ENCODE data around the gene EP400.

The EP400 gene

DNA sequence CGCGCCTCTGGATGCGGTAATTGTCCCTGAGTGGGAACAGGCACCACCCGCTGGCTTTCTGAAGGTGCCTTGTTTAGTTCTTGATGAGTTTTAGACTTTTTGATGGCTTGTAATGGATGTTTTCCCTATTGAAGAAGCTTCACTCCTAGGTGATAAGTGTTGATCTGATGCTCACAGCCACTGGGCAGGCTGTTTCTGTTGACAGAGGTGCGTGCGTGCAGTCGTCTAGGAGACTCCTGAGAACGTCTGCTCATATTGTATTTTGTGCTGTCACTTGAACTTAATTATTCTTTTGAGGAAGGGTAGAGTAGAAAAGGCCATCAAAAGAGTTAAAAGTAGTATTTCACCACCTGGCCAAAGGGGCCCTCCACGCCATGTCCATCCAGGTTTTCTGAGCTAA, 70.5 kb downstream of the EP400 start:
- no peak for DNase-seq (ENCODE audit: low read depth in 2 of 2)

DNA sequence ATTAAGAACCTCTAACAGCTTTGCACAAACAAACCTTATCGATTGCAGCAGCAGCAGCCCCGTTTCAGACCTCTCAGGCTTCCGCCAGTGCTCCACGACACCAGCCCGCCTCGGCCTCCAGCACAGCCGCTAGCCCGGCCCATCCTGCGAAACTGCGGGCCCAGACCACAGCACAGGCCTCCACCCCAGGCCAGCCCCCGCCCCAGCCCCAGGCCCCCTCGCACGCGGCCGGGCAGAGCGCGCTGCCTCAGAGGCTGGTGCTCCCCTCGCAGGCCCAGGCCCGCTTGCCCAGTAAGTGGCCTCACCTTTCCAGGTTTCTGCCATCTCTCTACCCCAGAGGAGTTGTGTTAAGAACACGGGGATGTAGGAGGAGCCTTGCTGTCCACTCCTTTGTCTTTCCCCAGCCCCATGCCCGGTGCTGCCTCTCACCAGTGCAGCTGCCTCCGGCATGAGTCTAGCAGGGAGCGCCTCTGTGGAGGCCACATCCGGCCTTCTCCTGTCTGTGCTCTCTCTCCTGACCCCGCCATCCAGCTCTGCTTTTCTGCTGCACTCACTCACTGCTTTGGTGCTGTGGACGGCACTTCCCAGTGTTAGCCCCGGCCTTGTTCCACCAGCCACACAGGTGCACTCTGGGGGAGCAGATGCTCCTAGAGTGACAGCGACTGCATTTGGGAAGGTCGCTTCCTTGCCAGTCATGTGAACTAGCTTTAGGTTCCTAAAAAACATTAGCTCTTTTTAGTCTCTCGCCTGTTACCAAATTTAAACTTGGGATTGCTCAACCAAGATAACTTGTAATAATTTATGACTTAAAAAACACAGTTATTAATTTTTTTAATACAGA, 71.5 kb downstream of the EP400 start:
- DNase-seq (ENCODE audit: low read depth in 2 of 2), result no peak

DNA sequence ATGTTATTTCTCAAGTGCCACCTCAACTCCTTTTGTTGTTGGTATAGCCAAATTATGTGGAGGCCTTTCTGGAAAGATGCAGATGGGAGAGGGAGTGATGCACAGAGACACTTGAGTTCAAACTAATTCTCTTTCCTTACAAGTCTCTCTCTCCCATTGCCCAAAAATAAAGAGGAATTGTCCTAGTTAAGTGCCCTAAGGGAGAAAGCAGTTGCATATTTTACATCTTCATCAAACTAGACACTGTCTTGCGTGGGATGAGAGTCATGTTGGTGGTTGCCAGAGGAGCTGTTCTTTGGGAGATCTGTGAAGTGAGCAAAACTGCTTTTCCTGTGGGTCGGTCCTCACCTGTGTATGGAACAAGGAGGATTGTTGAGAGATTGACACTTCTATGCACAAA, 72.2 kb downstream of the EP400 start:
- DNase-seq (ENCODE audit: low read depth in 2 of 2), result no peak

DNA sequence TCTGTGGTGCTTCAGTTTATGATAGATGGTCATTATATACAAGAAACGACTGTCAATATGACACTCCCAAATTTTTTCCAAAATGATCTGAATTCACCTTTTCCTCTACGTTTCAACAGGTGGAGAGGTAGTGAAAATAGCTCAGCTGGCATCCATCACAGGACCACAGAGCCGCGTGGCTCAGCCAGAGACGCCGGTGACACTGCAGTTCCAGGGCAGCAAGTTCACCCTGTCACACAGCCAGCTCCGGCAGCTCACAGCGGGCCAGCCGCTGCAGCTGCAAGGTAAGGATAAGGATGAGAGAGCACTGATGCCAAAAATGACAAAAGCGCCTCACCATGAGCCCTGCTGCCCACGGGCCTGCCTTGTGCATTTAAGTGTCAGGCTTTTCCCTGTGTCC, 73.9 kb downstream of the EP400 start:
- no peak for DNase-seq (ENCODE audit: low read depth in 2 of 2)

DNA sequence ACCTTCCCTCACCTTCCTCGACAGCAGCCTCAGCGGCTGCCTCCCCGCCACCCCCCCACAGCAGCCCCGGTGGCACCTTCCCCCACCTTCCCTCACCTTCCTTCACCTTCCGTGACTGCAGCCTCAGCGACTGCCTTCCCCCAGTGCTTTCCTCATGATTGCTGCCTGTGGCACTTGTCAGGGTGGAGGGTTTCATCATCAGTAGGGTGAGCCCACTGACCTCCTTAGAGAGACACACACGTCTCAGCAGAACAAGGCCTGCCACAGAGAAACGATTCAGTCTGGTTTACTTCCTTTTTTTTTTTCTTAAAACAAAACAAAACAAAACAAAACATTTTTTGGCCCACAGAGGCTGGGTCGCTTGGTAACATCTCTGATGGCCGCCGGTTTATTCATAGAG, 75.0 kb downstream of the EP400 start:
- DNase-seq (ENCODE audit: low read depth in 2 of 2), result no peak

DNA sequence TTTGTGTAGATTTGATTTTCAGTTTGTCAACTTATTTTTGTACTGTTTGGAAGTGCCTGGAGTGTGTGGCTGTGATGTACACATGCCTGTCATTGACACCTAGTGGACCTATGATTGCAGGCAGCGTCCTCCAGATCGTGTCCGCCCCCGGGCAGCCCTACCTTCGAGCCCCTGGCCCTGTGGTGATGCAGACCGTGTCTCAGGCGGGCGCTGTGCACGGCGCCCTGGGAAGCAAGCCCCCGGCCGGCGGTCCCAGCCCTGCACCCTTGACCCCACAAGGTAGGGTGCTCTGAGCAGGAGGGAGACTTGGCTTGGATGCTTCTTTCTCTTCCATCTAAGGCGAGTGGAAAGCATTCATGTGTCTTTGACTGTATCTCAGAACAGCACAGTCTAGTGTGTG, 75.8 kb downstream of the EP400 start:
- DNase-seq (ENCODE audit: low read depth in 2 of 2), result no peak

DNA sequence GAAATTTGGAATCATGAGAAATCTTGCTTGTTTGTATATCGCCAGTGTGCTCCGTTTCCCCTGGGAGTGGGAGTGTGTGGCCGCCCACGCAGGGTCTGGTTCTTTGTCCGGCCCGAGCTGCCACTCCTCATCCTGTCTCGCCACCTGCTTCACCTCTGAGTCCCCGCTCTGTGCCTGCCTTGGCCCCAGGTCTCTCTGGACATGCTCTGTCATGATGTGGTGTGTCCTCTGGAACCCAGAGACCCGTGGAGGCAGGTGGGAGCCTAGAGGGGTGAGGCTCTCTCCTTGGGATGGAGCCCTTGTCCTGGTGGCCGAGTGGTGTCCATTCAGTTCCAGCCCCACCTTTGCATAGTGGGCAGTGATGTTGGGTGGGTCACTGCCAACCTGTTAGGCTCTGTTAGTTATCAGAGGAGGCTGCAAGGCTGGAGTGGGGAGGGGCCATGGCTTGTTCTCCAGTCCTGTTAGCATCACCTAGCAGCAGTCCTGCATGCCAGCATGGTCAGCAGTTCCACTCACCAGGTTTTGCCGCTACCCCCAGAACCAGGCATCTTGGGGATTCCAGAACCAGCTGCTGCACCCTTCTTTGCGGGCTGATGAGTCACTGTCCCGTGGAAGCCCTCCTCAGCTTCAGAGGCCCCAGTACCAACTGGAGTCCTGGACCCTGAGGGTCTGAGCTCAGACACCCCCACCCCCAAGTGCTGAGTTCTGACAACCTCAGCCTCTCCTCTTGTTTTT, 76.5 kb downstream of the EP400 start:
- DNase-seq (ENCODE audit: low read depth in 2 of 2), result no peak

DNA sequence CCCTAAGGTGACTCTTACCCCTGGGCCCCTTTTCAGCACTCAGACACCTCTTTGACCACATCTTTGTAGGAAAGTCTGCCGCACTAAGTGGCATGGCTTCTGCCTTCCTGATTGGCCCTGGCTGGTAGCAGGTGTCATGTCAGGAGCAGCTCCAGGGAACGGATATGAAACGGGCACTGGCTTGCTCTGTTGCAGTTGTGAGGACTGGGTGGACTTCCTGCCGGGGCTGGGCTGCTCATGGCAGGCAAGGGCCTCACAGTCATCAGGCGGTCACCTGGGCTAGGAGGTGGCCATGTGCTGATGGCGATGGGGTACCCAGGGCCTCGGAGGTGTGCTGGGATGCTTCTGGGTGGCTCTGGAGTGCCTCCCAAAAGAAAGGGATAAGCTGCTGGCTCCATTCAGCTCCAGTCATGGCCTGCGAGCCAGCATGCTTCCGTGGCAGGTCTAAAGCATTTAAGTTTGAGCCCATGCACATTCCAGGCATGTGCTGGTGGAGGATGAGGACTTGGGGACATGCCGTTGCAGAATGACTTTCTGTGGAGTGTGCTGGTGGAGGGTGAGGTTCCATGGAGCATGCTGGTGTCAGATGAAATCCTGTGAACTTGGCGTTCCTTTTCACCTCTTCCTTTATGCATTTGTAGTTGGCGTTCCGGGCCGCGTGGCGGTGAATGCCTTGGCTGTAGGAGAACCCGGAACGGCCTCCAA, 77.2 kb downstream of the EP400 start:
- no peak for DNase-seq (ENCODE audit: low read depth in 2 of 2)

DNA sequence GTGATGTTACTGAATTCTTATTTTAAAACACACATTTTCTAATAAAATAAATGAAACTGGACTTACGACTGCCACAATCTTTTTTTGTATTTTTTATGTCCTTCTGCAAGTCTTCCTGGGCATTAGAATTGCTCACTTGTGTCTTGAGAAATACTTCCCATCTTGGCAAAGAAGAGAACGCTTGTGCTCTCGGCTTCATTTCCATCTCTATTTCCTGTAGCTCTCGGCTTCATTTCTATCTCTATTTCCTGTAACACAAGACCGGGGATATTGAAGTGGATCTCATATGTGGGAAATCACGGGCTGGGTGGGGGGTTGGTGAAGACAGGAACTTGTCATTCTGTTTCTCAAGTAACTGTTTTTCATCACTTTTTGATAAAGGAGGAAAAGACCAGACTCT, 77.9 kb downstream of the EP400 start:
- no peak for DNase-seq (ENCODE audit: low read depth in 2 of 2)

DNA sequence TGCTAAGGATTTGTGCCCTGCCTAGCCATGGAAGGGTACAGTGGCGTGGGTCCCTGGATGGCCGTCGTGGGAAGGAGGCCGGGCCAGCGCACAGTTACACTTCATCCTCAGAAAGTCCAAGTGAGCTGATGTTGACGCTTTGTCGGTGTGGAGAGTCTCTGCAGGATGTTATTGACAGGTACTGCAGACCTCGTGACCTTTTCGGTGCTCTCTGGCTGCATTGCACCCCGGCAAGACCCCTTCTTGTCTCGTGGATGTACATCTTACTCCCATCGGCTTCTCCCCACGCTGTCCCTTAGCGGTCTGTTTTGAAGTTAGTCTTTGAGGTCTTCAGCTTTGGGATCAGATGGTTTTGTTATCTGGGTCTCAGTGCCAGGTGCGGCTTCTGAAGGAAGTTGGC, 78.4 kb downstream of the EP400 start:
- no peak for DNase-seq (ENCODE audit: low read depth in 2 of 2)

DNA sequence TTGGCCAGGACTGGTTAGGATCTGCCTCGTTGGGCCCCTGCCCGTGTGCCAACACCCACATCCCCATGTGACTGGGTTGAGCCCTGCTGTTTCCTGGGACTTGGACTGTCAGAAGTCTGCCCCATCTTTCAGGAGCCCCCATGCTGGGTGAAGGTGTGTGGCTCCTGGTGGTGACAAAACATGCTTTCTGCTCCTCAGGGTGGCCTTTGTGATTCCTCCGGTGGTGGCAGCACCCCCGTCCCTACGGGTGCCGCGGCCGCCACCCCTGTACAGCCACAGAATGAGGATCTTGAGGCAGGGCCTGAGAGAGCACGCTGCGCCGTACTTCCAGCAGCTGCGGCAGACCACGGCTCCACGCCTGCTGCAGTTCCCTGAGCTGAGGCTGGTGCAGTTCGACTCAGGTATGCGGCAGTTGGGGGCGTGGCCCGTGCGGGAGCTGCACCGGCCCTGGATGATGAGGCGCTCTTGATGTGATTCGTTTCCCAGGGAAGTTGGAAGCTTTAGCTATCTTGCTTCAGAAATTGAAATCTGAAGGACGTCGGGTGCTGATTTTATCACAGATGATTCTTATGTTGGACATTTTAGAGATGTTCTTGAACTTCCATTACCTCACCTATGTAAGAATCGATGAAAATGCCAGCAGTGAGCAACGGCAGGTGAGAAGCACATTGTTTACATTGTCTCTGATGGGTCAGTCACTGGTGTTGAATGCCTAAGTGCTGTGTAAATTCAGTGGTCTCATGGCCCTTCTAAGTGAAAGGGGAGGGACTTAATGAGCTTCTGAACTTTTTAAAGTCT, 80.0 kb downstream of the EP400 start:
- no peak for DNase-seq (ENCODE audit: low read depth in 2 of 2)

DNA sequence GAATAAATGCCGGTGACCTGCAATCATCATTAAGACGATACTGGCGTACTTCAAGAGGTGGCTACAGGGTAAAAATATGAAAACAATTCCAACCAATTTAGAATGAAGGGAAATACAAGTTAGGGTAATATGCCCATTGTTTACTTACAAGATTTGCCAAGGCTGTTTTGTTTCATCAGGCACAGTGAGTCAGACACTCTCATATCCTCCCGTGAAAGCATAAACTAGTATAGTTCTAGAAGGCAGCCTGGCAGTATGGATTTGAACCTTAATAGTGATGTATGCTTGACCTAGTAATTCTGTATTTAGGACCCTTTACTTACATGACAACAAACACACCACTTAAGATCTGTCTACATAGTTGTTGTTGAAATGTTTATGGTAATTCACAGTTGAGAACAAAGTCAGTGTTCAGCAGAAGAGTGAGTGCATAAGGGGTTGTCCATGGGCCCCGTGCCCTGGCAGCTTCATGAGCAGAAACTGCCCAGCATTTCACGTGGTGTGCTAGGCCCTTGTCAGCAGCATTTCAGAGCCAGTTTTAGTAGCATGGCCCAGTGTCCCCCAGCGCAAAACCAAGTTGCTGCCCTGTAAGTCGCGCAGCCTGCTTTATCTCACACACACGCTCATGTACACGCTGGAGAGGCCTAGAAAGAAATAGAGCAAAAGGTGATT, 80.8 kb downstream of the EP400 start:
- DNase-seq (ENCODE audit: low read depth in 2 of 2), result no peak

DNA sequence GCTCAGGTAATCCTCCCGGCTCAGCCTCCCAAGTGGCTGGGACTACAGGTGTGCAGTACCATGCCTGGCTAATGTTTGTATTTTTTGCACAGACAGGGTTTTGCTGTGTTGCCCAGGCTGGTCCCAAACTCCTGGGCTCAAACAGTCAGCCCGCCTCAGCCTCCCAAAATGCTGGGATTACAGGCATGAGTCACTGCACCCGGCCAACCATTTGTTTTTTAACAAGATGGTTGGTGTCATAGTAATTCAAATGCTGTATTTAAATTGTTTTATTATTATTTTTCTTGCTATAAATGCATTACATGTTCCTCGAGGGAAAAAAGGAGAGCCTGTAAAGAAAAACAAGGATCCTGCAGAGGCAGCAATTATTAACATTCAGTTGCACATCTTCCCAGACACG, 83.9 kb downstream of the EP400 start:
- no peak for DNase-seq (ENCODE audit: low read depth in 2 of 2)

DNA sequence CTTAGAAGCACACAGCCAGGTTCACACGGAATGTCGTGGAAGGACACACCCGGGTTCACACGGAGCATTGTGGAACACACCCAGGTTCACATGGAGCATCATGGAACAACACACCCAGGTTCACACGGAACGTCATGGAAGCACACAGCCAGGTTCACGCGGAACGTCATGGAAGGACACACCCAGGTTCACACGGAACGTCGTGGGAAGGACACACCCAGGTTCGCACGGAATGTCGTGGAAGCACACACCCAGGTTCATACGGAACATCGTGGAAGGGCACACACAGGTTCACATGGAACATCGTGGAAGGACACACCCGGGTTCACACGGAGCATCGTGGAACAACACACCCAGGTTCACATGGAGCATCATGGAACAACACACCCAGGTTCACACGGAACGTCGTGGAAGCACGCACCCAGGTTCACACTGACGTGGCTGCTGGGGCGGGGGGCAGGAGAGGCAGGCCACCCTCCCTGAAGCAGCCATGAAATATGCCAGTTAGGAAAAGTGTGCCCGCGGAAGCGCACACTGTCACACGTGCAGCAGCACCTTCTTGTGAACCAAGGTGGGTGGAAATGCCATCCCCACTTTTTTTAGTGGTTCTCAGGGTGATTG, 86.4 kb downstream of the EP400 start:
- no peak for DNase-seq (ENCODE audit: low read depth in 2 of 2)

DNA sequence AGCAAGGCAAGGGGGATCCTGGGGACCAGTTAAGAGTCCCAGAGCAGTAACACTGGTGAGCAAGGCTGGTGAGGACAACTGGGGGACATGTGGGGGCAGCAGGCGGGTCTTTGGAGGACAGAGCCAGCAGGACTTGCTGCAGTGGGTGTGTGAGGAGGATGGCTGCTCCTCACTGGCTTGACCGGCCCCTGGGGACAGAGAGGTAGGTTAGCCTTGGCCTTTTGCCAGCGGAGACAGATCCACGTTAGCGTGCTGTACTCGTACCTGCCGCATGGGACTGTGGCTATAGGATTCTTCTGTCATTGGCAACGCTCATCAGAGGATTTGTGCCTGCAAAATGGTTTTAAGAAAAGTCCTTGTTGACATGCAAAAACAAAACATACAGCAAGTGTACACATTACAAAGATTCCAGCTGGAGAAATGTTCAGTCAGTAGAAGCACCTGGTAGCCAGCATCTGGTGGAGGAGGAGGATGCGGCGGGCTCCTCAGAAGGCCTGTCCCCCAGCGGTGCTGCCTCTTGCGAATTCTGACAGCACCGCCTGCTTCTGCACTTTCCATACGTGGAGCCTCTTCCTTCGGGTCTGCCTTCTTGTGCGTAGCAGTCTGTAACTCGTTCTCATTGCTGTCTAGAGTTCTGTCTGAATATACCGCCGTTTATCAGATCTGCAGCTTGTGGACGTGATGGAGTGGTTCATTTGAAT, 91.3 kb downstream of the EP400 start:
- DNase-seq (ENCODE audit: low read depth in 2 of 2), result no peak

DNA sequence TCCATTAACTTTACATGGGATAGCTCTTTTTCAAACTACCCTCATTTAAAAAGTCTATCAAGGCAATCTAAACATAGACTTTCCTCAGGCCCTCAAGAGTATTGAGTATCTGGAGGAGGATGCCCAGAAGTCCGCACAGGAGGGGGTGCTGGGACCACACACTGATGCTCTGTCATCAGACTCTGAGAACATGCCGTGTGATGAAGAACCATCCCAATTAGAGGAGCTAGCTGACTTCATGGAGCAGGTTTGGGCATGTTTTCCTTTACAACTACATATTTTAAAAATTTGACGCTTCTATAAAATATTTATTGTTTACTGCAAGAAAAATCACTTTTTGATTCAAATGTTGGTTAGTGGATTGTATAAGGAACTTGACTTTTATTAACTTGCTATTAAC, 93.5 kb downstream of the EP400 start:
- DNase-seq (ENCODE audit: low read depth in 2 of 2), result no peak

DNA sequence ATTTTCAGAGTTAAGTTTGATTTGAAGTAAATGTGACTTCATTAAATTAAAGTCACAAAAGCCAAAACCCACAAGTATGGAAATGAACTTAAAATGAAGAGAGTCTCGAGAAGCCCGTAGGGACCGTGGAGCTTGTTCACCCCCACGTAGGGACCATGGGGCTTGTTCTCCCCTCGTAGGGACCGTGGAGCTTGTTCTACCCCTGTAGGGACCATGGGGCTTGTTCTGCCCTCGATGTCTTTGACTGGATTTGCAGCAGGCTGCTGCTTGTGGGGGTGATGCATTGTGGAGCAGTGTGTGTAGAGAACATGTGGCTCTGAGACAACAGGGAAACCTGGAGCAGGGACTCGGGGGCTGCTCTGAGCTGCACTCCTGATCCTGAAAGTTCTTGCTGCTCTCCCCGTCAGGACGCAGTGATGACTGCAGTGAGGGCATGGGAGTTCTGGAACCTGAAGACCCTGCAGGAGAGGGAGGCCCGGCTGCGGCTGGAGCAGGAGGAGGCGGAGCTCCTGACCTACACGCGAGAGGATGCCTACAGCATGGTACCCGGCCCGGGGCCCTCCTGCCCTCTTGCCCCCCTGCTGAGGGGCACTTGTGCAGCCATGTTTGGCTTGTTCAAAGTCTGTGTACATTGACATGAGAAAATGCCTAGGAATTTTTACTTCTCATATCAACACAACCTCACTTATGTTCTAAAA, 94.2 kb downstream of the EP400 start:
- no peak for DNase-seq (ENCODE audit: low read depth in 2 of 2)

DNA sequence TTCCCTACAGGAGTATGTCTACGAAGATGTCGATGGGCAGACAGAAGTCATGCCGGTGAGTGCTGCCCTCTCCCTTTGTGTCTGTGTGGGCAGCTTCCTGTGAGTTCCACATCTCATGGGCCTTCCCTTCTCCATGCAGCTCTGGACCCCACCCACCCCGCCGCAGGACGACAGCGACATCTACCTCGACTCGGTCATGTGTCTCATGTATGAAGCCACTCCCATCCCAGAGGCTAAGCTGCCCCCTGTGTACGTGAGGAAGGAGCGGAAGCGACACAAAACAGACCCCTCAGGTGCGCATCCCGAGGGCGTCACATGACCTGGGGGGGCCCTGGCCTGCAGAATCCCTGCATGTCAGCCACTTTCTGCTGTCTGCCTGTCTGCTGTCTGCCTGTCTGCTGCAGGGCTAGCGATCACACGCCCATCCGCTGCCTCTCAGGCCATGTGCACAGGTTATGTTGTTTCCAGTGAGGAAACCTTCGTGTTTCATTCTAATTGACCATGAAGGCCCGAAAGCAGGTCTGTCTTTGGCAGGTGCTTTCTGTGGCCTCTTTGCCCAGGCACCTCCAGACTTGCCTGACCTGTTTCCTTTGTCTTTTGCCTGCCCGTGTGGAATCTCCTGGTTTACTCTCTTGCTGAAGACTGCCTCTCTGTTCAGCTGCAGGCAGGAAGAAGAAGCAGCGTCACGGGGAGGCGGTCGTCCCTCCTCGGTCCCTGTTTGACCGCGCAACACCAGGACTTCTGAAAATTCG, 95.1 kb downstream of the EP400 start:
- no peak for DNase-seq (ENCODE audit: low read depth in 2 of 2)

DNA sequence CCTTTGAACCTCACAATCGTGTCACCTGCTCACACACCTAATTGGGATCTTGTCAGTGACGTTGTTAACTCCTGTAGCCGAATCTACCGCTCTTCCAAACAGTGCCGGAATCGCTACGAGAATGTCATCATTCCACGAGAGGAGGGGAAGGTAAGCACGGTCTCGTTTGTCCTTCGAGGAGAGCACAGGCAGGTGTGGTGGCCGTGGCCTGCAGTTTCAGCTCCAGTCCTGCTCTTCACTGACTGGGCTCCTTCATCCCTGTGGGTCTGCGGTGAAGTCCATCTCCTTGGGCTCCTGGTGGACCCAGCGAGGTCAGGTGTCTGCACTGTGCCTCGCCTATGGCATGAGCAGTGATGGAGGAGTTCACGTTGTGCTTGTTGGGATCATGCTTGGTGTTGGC, 96.0 kb downstream of the EP400 start:
- DNase-seq (ENCODE audit: low read depth in 2 of 2), result no peak

All from stimulated activated CD4-positive, alpha-beta T cell treated with anti-CD3 and anti-CD28 coated beads, Interleukin-1b, Interleukin-23, amount 100 ng/mL, for 1 hour (primary cell).